GM12878 (cell line): Measurements from ENCODE around the gene DNPEP. TPM values are rescaled to one million over a fixed set of nuclear protein-coding genes. Genes with fewer than 3 reads are reported as not detected.

Experiments used
- ATAC-seq: fragments of 200-7000 bp; cut with Tn5 transposase; 3 replicates; pipeline ENCODE4 v1.9.1; 2020; ENCODE audit warnings: mild to moderate bottlenecking, moderate library complexity
- BruUV-seq: library from RNA; stranded (reverse); fragments of 400-500 nt; replicated peaks from 2 replicates; lab custom pipeline; 2021; lab: Mats Ljungman, UMichigan
- CTCF ChIA-PET: fragments of 300-600 bp; sonication (Branson Sonifier 250); formaldehyde crosslinking; extraction: SDS; loops from one replicate; lab custom pipeline; 2021; ENCODE audit warnings: inconsistent platforms; lab: Yijun Ruan, JAX
- POLR2A ChIA-PET: fragments of 350-600 bp; formaldehyde crosslinking; extraction: SDS; loops from one replicate; lab custom pipeline; 2021; ENCODE audit warnings: inconsistent platforms; lab: Charles Lee
- RAD21 ChIA-PET: fragments of 300-600 bp; sonication (Branson Sonifier 250); formaldehyde crosslinking; loops from one replicate; lab custom pipeline; 2023; ENCODE audit warnings: antibody characterized with exemption; ENCODE audit not compliant: unreplicated experiment; lab: Charles Lee
- SMC1A ChIA-PET: fragments of 300-600 bp; sonication (Branson Sonifier 250); formaldehyde crosslinking; loops from one replicate; lab custom pipeline; 2023; ENCODE audit not compliant: unreplicated experiment, uncharacterized antibody; lab: Charles Lee
- DNase-seq: peaks from one replicate; pipeline ENCODE4 v3.0.0-alpha.2; 2011; ENCODE audit warnings: low read depth, low spot score
- FAIRE-seq: peaks from 3 replicates; lab custom pipeline; 2011; peaks lifted over from hg19 to GRCh38; lab: Jason Lieb, UNC
- H2AFZ ChIP-seq: 2 replicates; pipeline ENCODE4 v1.6.0; 2011; ENCODE audit warnings: low read depth, low read length, control low read depth; ENCODE audit not compliant: control insufficient read depth
- H3K27ac ChIP-seq: 2 replicates; pipeline ENCODE4 v1.5.1; 2011; ENCODE audit warnings: control low read depth; ENCODE audit not compliant: control insufficient read depth, insufficient read depth
- H3K27me3 ChIP-seq, 2 experiments: replicated peaks in 1 of 2; 2 replicates each; pipeline versions ENCODE4 v1.6.0 to v1.6.1; 2011; ENCODE audit warnings: low read length in 1 of 2; ENCODE audit not compliant: control insufficient read depth in 2 of 2, insufficient read depth in 2 of 2
- H3K36me3 ChIP-seq, 2 experiments: 2 replicates each; pipeline ENCODE4 v1.5.1; 2011; ENCODE audit warnings: low read length in 1 of 2; ENCODE audit not compliant: control insufficient read depth in 2 of 2, insufficient read depth in 2 of 2
- H3K4me1 ChIP-seq: 2 replicates; pipeline ENCODE4 v1.6.1; 2011; ENCODE audit warnings: mild to moderate bottlenecking, low read length, moderate library complexity, mixed read lengths; ENCODE audit not compliant: control insufficient read depth, insufficient read depth
- H3K4me2 ChIP-seq: 2 replicates; pipeline ENCODE4 v1.6.0; 2011; ENCODE audit warnings: control low read depth; ENCODE audit not compliant: control insufficient read depth, insufficient read depth
- H3K4me3 ChIP-seq: fragments of 200-600 bp; sonication (generic); 2 replicates; pipeline ENCODE4 v1.5.1; 2016
- H3K79me2 ChIP-seq: 2 replicates; pipeline ENCODE4 v1.6.0; 2011; ENCODE audit warnings: low read length; ENCODE audit not compliant: control insufficient read depth, insufficient read depth
- H3K9ac ChIP-seq: 2 replicates; pipeline ENCODE4 v1.8.0; 2011; ENCODE audit warnings: low read length, control low read depth, mixed read lengths; ENCODE audit not compliant: control insufficient read depth, insufficient read depth
- H3K9me3 ChIP-seq: replicated peaks from 3 replicates; pipeline ENCODE4 v1.5.1; 2011; ENCODE audit warnings: mild to moderate bottlenecking, low read length; ENCODE audit not compliant: control insufficient read depth, insufficient read depth
- H4K20me1 ChIP-seq: 2 replicates; pipeline ENCODE4 v1.6.0; 2011; ENCODE audit not compliant: control insufficient read depth, insufficient read depth
- BHLHE40 ChIP-seq, 2 experiments: fragments of 450-650 bp in 1 of 2; IDR thresholded peaks; 2 replicates each; pipeline ENCODE4 v1.6.1; 2011 to 2017; ENCODE audit warnings: low read depth in 2 of 2, borderline replicate concordance in 1 of 2, improper control_type of control experiment in 1 of 2, low read length in 1 of 2, mild to moderate bottlenecking in 1 of 2
- CHD1 ChIP-seq: IDR thresholded peaks from 2 replicates; pipeline ENCODE4 v1.6.1; 2012; ENCODE audit warnings: low read depth, low read length, improper control_type of control experiment
- E2F8 ChIP-seq: fragments of 450-650 bp; IDR thresholded peaks from 2 replicates; pipeline ENCODE4 v1.6.1; 2018; ENCODE audit warnings: mild to moderate bottlenecking, low read depth, moderate library complexity; ENCODE audit not compliant: partially characterized antibody
- IKZF1 ChIP-seq: fragments of 450-650 bp; conservative IDR thresholded peaks from 2 replicates; pipeline ENCODE4 v1.6.1; 2017; ENCODE audit warnings: antibody characterized with exemption, mild to moderate bottlenecking
- IRF4 ChIP-seq: IDR thresholded peaks from 2 replicates; pipeline ENCODE4 v1.6.1; 2011; ENCODE audit warnings: low read depth, low read length
- MEF2B ChIP-seq: fragments of 450-650 bp; IDR thresholded peaks from 2 replicates; pipeline ENCODE4 v1.6.1; 2018; ENCODE audit warnings: mild to moderate bottlenecking, moderate library complexity; ENCODE audit not compliant: partially characterized antibody, poor library complexity, severe bottlenecking
- MTA3 ChIP-seq: IDR thresholded peaks from 2 replicates; pipeline ENCODE4 v1.6.1; 2012; ENCODE audit warnings: low read length, inconsistent platforms, borderline replicate concordance
- MXI1 ChIP-seq: fragments of 150-350 bp; IDR thresholded peaks from 2 replicates; pipeline ENCODE4 v1.6.1; 2011; ENCODE audit warnings: low read depth, mild to moderate bottlenecking, inconsistent platforms, low read length, improper control_type of control experiment
- NFXL1 ChIP-seq: fragments of 450-650 bp; IDR thresholded peaks from 2 replicates; pipeline ENCODE4 v1.6.1; 2017; ENCODE audit warnings: antibody characterized with exemption, mild to moderate bottlenecking, borderline replicate concordance
- RELB ChIP-seq: fragments of 450-650 bp; IDR thresholded peaks from 2 replicates; pipeline ENCODE4 v1.6.1; 2017; ENCODE audit warnings: low read depth, mild to moderate bottlenecking, moderate library complexity
- SMARCA5 ChIP-seq: fragments of 450-650 bp; IDR thresholded peaks from 2 replicates; pipeline ENCODE4 v1.6.1; 2017; ENCODE audit warnings: mild to moderate bottlenecking
- SUPT20H ChIP-seq: IDR thresholded peaks from 2 replicates; pipeline ENCODE4 v1.6.1; 2011; ENCODE audit warnings: low read depth, mild to moderate bottlenecking, low read length, moderate library complexity, borderline replicate concordance; ENCODE audit not compliant: control insufficient read depth
- WGBS: methylation state at CpG from one replicate; pipeline ENCODE4 v1.1.6; 2016; ENCODE audit warnings: low lambda C conversion rate; ENCODE audit not compliant: insufficient replicate concordance, insufficient coverage; ENCODE audit errors: missing lambda C conversion rate; 5-methylcytosine and 5-hydroxymethylcytosine counted together
- in situ Hi-C: fragments of 300-500 bp; cut with MboI; formaldehyde crosslinking; loops from 9 replicates; pipeline ENCODE4 v1.14.3; 2018; ENCODE audit warnings: mixed read lengths
- intact Hi-C: fragments of 100-400 bp; cut with micrococcal nuclease; formaldehyde crosslinking; loops from one replicate; pipeline ENCODE4 v1.14.2; 2022; ENCODE audit not compliant: unreplicated experiment
- polyA plus RNA-seq, 11 experiments: library from polyadenylated mRNA; depleted of rRNA in 4 of 11; unstranded in 6 of 11; stranded (reverse) in 5 of 11; fragments of >200 nt; fragmentation: Nextera tagmentation in 4 of 11; fragmentation: Illumina TruSeq in 1 of 11; extraction: Ambion mirVana in 4 of 11; extraction: Trizol in 1 of 11; gene quantifications; 1 replicate in 1 of 11; 2 replicates in 10 of 11; pipeline versions ENCODE4 v1.2.1 to v1.2.3, GENCODE V29; 2011 to 2016; ENCODE audit warnings: inconsistent platforms in 2 of 11, missing spikeins in 2 of 11, low read depth in 1 of 11
- total RNA-seq, 4 experiments: library from RNA; depleted of rRNA in 3 of 4; stranded (reverse); fragments of >200 nt in 3 of 4; fragmentation: Illumina TruSeq in 1 of 4; extraction: Trizol in 1 of 4; gene quantifications; 2 replicates each; pipeline versions ENCODE4 v1.2.1 to v1.2.3, GENCODE V29; 2013 to 2021

The DNPEP gene
- total and polyA plus RNA-seq, 10 of the 15 experiments (the other 5 are each of a cell fraction or from before 2014, with no cell fraction given): 33.1 to 82.0 (median 64.1) TPM

GRCh38 chr2:219419331-219420197 is 31.9 kb upstream of the DNPEP start:
- Histone ChIP-seq H3K27ac (no peak overlapping the region), H3K79me2 (no peaks in the 10 kb centered on the region), H3K4me3 (no peak overlapping the region), H3K4me1 (no peaks in the 10 kb centered on the region), H3K9ac (no peak overlapping the region), H3K36me3 (no peaks in the 10 kb centered on the region), H3K9me3 (no peaks in the 10 kb centered on the region), H3K4me2 (no peak overlapping the region), H2AFZ (no peak overlapping the region), H3K27me3 (peaks cover 0 to 2% of the 10 kb centered on the region in 2 experiments; a peak in 2 of 4 replicates), H4K20me1 (no peaks in the 10 kb centered on the region)
- intact Hi-C loops: no loop called here
- no peak for TF ChIP-seq BHLHE40 (IDR thresholded peaks at IDR 0.05; ENCODE audit: borderline replicate concordance in 1 of 2, low read depth in 2 of 2, low read length in 1 of 2)
- SMC1A ChIA-PET: no interaction called here
- no peak for FAIRE-seq
- CTCF ChIA-PET: interaction anchor here (0.6 to 1.3 kb wide), 2 partner anchors 14 to 766 kb away, joined by 3 read pairs; no protein-coding TSS in a partner anchor
- no TSS peak for BruUV-seq
- POLR2A ChIA-PET: no interaction called here
- DNase-seq: no peak
- in situ Hi-C loops: no loop called here
- WGBS: 36% methylated on average over 7 of the region's 9 CpGs
- RAD21 ChIA-PET: no interaction called here
- peak; percentile 36; the same call in 1 of the 3 replicates for ATAC-seq

GRCh38 chr2:219419012-219419324 is 31.3 kb upstream of the DNPEP start:
- Histone ChIP-seq H3K9ac (no peak overlapping the region), H3K79me2 (no peaks in the 10 kb centered on the region), H3K4me2 (no peak overlapping the region), H3K27me3 (peaks cover 0 to 2% of the 10 kb centered on the region in 2 experiments; a peak in 2 of 4 replicates), H3K4me3 (no peak overlapping the region), H2AFZ (no peak overlapping the region), H3K9me3 (no peaks in the 10 kb centered on the region), H3K36me3 (no peaks in the 10 kb centered on the region), H3K4me1 (no peaks in the 10 kb centered on the region), H3K27ac (no peak overlapping the region), H4K20me1 (no peaks in the 10 kb centered on the region)
- WGBS: 43% methylated on average over 12 of the region's 12 CpGs
- no TSS peak for BruUV-seq
- RAD21 ChIA-PET: no interaction called here
- DNase-seq (no peak), ATAC-seq (no peak), FAIRE-seq (no peak)
- intact Hi-C loops (no loop called here), in situ Hi-C loops (no loop called here)
- CTCF ChIA-PET: interaction anchor here (1.3 kb wide), 1 partner anchor 15 kb away, joined by 3 read pairs; no protein-coding TSS in a partner anchor
- POLR2A ChIA-PET: no interaction called here
- SMC1A ChIA-PET: no interaction called here
- TF ChIP-seq IKZF1: no peak
- TF ChIP-seq SUPT20H: no peak
- no peak for TF ChIP-seq NFXL1
- no peak for TF ChIP-seq MXI1
- no peak for TF ChIP-seq SMARCA5
- no peak for TF ChIP-seq E2F8
- TF ChIP-seq RELB: no peak
- no peak for TF ChIP-seq CHD1
- no peak for TF ChIP-seq MEF2B
- TF ChIP-seq IRF4: no peak
- no peak for TF ChIP-seq MTA3
